SKM-1 treated with dmso at 0.1 percent for 144 hours (cell line): ENCODE data around the gene PHF5A.

Source experiments
- DNase-seq: peaks from one replicate; lab custom pipeline; 2025; ENCODE audit not compliant: unreplicated experiment; lab: John Stamatoyannopoulos, UW

PHF5A gene

GRCh38 chr22:41468381-41469217 lies at the start of gene PHF5A, which contains the start of gene ACO2:
Gene PHF5A (minus strand): TSS chr22:41468692. CDS start chr22:41468653, 39 bp downstream.
Gene ACO2 (plus strand): TSS chr22:41469117. CDS start chr22:41469147, 30 bp downstream.
- peak; percentile 97 for DNase-seq

DNA sequence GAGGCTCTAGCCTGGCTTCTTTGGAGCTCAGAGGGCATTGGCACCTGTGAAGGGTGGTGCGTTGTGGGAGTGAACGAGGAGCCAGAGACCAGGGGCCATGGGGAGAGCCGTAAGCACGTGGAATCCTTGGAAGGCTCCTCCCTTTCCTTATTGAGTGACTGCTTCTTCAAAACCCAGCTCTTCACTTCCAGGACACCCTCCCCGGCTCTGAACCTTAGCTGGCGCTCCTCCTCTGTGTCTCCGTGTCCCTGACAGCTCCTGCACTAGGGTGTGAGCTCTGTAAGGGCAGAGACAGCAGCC lies 49.5 kb upstream of the PHF5A start:
- no peak for DNase-seq

GRCh38 chr22:41517172-41518047 lies 48.9 kb upstream of the PHF5A start:
- DNase-seq, result no peak

- DNase-seq, result no peak
Measured at GRCh38 chr22:41516462-41516861, 48.0 kb upstream of the PHF5A start.

GRCh38 chr22:41513391-41513790 lies 44.9 kb upstream of the PHF5A start:
- no peak for DNase-seq

GRCh38 chr22:41512421-41513194 lies 44.1 kb upstream of the PHF5A start:
- no peak for DNase-seq

GRCh38 chr22:41511521-41511968 lies 43.1 kb upstream of the PHF5A start:
- DNase-seq, result no peak

DNA sequence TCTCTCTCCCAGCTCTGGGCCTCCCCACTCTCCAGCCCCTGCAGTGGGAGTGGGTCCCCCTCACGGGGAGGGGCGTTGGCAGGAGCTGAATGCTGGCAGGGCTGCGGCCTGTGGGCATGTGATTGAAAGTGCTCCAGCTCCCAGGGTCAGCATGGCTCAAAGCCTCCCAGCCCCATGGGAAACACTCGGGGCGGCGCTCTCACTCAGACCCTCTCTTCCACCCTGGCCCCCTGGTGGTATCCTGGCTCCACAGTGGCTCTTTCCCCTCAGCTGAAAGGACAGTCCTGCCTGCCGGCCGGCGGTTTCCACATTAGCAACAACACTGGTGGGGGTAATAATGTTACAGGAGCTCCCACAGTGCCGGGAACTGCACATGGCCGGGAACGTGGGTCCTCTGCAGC lies 40.3 kb upstream of the PHF5A start:
- DNase-seq, result no peak

DNA sequence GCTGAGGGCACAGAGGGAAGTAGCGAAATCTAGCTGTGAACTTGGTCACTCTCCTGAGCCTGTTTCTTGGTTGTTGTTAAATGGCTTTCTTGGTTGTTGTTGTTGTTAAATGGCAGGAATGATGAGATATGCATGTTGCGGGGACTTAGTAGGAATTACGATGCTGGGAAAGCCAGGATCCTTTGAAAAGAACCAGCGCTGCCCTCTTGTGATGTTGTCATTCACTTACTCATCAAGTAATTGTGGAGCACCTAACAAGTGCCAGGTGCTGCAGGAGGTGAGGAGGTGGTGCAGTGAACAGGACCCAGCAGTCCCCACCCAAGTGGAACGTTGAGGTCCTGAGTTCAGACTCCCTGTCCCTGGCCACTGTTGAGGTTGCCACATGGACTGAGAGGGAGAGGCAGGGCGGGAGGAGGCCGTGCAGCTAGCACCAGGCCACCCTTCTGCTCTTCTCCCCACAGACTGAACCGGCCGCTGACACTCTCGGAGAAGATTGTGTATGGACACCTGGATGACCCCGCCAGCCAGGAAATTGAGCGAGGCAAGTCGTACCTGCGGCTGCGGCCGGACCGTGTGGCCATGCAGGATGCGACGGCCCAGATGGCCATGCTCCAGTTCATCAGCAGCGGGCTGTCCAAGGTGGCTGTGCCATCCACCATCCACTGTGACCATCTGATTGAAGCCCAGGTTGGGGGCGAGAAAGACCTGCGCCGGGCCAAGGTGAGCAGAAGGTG lies 39.0 kb upstream of the PHF5A start:
- DNase-seq, result no peak

GRCh38 chr22:41505511-41506220 lies 37.2 kb upstream of the PHF5A start:
- DNase-seq, result no peak

GRCh38 chr22:41504816-41505215 lies 36.3 kb upstream of the PHF5A start:
- no peak for DNase-seq

- no peak for DNase-seq
Measured at GRCh38 chr22:41504397-41504796, 35.9 kb upstream of the PHF5A start.

DNA sequence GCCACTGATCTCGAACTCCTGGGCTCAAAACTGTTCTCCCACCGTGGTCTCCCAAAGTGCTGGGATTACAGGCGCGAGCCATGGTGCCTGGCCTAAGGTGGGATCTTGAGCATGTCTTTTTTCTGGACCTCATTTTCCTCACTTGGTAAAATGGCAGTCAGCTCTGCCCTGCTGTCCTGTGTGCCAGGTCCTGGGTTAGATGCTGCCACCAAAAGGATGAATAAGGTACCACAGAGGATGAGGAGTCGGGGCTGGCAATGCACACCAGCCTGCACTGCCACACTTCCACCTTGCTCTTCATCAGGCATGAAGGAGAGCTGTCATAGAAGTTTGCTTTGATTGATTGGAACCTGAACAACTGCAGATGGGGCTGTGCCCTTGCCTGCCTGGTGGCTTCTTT lies 32.7 kb upstream of the PHF5A start:
- DNase-seq, result no peak

GRCh38 chr22:41500303-41500702 lies 31.8 kb upstream of the PHF5A start:
- no peak for DNase-seq

GRCh38 chr22:41499624-41500280 lies 31.3 kb upstream of the PHF5A start:
- DNase-seq, result no peak

DNA sequence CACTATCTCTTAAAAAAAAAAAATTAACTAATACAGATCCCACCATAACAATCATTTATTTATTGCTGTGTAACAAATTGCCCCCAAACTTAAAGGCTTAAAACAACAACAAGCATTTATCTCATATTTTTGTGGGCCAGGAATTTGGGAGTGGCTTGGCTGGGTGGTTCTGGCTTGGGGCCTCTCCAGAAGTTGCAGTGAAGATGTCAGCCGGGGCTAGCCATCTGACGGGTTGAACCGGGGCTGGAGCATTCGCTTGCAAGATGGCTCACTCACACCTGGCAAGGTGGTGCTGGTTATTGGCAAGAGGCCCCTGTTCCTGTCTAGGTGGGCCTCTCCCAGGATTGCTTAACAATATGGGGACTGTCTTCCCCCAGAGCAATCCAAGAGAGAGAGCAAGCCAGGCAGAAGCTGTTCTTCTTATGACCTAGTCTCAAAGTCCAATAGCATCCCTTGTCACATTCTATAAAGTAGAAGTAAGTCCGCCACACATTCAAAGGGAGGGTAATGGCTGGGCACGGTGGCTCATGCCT lies 29.9 kb upstream of the PHF5A start:
- no peak for DNase-seq

- DNase-seq, result no peak
Measured at GRCh38 chr22:41491374-41492100, 23.0 kb upstream of the PHF5A start.

GRCh38 chr22:41488596-41489385 lies 20.3 kb upstream of the PHF5A start:
- DNase-seq, result no peak
